Liver (tissue), 9 donors: ENCODE results near the gene ENC1. TPM values are rescaled to one million over a fixed set of nuclear protein-coding genes. Genes with fewer than 3 reads are reported as not detected.

Experiments used
- DNase-seq: peaks from one replicate; pipeline ENCODE4 v3.0.0-alpha.2; 2017; ENCODE audit warnings: low spot score
- H3K27ac ChIP-seq, 2 donors: one replicate each; pipeline ENCODE4 v1.7.0; 2013; ENCODE audit warnings: inconsistent platforms in 2 of 2, low read length in 2 of 2, control low read depth in 1 of 2, low read depth in 1 of 2, mild to moderate bottlenecking in 1 of 2
- H3K27me3 ChIP-seq, 4 donors: one replicate each; pipeline versions ENCODE4 v1.6.1 to v1.7.0; 2013; ENCODE audit warnings: low read length in 3 of 4, inconsistent platforms in 1 of 4, mild to moderate bottlenecking in 1 of 4, moderate library complexity in 1 of 4; ENCODE audit not compliant: control insufficient read depth in 4 of 4, insufficient read depth in 4 of 4
- H3K36me3 ChIP-seq, 4 donors: one replicate each; pipeline versions ENCODE4 v1.6.1 to v1.7.0; 2013; ENCODE audit warnings: low read length in 3 of 4, mild to moderate bottlenecking in 3 of 4, low read depth in 1 of 4, moderate library complexity in 1 of 4; ENCODE audit not compliant: control insufficient read depth in 4 of 4, insufficient read depth in 3 of 4
- H3K4me1 ChIP-seq, 4 donors: one replicate each; pipeline versions ENCODE4 v1.6.1 to v1.7.0; 2013; ENCODE audit warnings: low read length in 3 of 4, mild to moderate bottlenecking in 3 of 4, moderate library complexity in 1 of 4; ENCODE audit not compliant: control insufficient read depth in 4 of 4, insufficient read depth in 4 of 4
- H3K4me3 ChIP-seq, 3 donors: one replicate each; pipeline versions ENCODE4 v1.6.1 to v1.7.0; 2013; ENCODE audit warnings: low read length in 3 of 3, control low read depth in 1 of 3, low read depth in 1 of 3, mild to moderate bottlenecking in 1 of 3
- H3K9ac ChIP-seq, 2 donors: one replicate each; pipeline ENCODE4 v1.7.0; 2013; ENCODE audit warnings: low read length in 2 of 2, mild to moderate bottlenecking in 2 of 2, moderate library complexity in 2 of 2, control low read depth in 1 of 2, low read depth in 1 of 2
- H3K9me3 ChIP-seq, 4 donors: one replicate each; pipeline versions ENCODE4 v1.6.1 to v1.7.0; 2013; ENCODE audit warnings: low read length in 3 of 4; ENCODE audit not compliant: control insufficient read depth in 4 of 4
- CTCF ChIP-seq: fragments of 150-350 bp; IDR thresholded peaks from 2 replicates; pipeline ENCODE4 v1.5.1; 2017; ENCODE audit warnings: improper control_type of control experiment, low read depth, low read length; ENCODE audit not compliant: missing input control
- EGR1 ChIP-seq, 2 donors: IDR thresholded peaks; 2 replicates each; pipeline ENCODE4 v1.6.1; 2016 to 2018; ENCODE audit warnings: antibody characterized with exemption in 2 of 2, low read depth in 2 of 2
- FOXA1 ChIP-seq: IDR thresholded peaks from 2 replicates; pipeline ENCODE4 v1.6.1; 2016; ENCODE audit warnings: antibody characterized with exemption
- FOXA2 ChIP-seq: IDR thresholded peaks from 2 replicates; pipeline ENCODE4 v1.6.1; 2016; ENCODE audit warnings: antibody characterized with exemption
- GABPA ChIP-seq, 2 donors: IDR thresholded peaks in 1 of 2; conservative IDR thresholded peaks in 1 of 2; 2 replicates each; pipeline ENCODE4 v1.6.1; 2016; ENCODE audit warnings: antibody characterized with exemption in 2 of 2, mild to moderate bottlenecking in 1 of 2, moderate library complexity in 1 of 2
- HNF4A ChIP-seq, 2 donors: conservative IDR thresholded peaks; 2 replicates each; pipeline ENCODE4 v1.6.1; 2016; ENCODE audit warnings: antibody characterized with exemption in 2 of 2, mild to moderate bottlenecking in 2 of 2
- HNF4G ChIP-seq: IDR thresholded peaks from 2 replicates; pipeline ENCODE4 v1.6.1; 2016; ENCODE audit warnings: antibody characterized with exemption
- JUND ChIP-seq, 2 donors: IDR thresholded peaks; 2 replicates each; pipeline ENCODE4 v1.6.1; 2016; ENCODE audit warnings: antibody characterized with exemption in 2 of 2
- NR2F2 ChIP-seq: IDR thresholded peaks from 2 replicates; pipeline ENCODE4 v1.6.1; 2016; ENCODE audit warnings: antibody characterized with exemption
- RAD21 ChIP-seq, 2 donors: IDR thresholded peaks; 2 replicates each; pipeline ENCODE4 v1.6.1; 2016; ENCODE audit warnings: antibody characterized with exemption in 2 of 2, mild to moderate bottlenecking in 2 of 2
- RXRA ChIP-seq, 2 donors: IDR thresholded peaks; 2 replicates each; pipeline ENCODE4 v1.6.1; 2017 to 2018; ENCODE audit warnings: antibody characterized with exemption in 2 of 2, mild to moderate bottlenecking in 1 of 2
- SP1 ChIP-seq: IDR thresholded peaks from 2 replicates; pipeline ENCODE4 v1.6.1; 2018; ENCODE audit warnings: antibody characterized with exemption, mild to moderate bottlenecking
- TAF1 ChIP-seq: conservative IDR thresholded peaks from 2 replicates; pipeline ENCODE4 v1.6.1; 2016; ENCODE audit warnings: antibody characterized with exemption, mild to moderate bottlenecking
- YY1 ChIP-seq: IDR thresholded peaks from 2 replicates; pipeline ENCODE4 v1.6.1; 2016; ENCODE audit warnings: antibody characterized with exemption, mild to moderate bottlenecking
- ZBTB33 ChIP-seq: IDR thresholded peaks from 2 replicates; pipeline ENCODE4 v1.6.1; 2016; ENCODE audit warnings: antibody characterized with exemption
- WGBS: extraction: QIAGEN DNeasy Blood & Tissue Kit; methylation state at CpG from one replicate; pipeline ENCODE4 v1.1.7; 2013; 5-methylcytosine and 5-hydroxymethylcytosine counted together
- polyA plus RNA-seq, 2 donors: library from polyadenylated mRNA; stranded (reverse) in 1 of 2; unstranded in 1 of 2; fragments of 200-250 nt in 1 of 2; fragments of >200 nt in 1 of 2; fragmentation: Nextera tagmentation in 1 of 2; extraction: Ambion mirVana in 1 of 2; gene quantifications; one replicate each; pipeline versions ENCODE4 v1.2.1 to v1.2.3, GENCODE V29; 2013 to 2015
- total RNA-seq, 2 donors: library from RNA; depleted of rRNA; stranded (reverse); fragments of >200 nt; gene quantifications; one replicate each; pipeline ENCODE4 v1.2.3, GENCODE V29; 2014
- TF ChIP-seq, protein P1 (sequence below): IDR thresholded peaks from 2 replicates; pipeline ENCODE4 v1.6.1; 2016; ENCODE audit warnings: antibody characterized with exemption
- TF ChIP-seq, protein P2 (sequence below): IDR thresholded peaks from 2 replicates; pipeline ENCODE4 v1.6.1; 2016; ENCODE audit warnings: antibody characterized with exemption
- donor health status: healthy.
- donor health status: healthy.
- donor health status: healthy.
- donor health status: healthy.
- donor health status: healthy.

ENC1 gene
- total and polyA plus RNA-seq, 4 donors = 5.7 to 34.4 (median 13.8) TPM

- H3K4me3 ChIP-seq = no peak overlapping the region
- WGBS = 45% methylated on average over 1 of the region's 1 CpG
- no peak for DNase-seq
- no peaks in the 10 kb centered on the region for H3K9me3 ChIP-seq
- no peak for TF ChIP-seq HNF4A (conservative IDR thresholded peaks at IDR 0.05)
- no peak for TF ChIP-seq ZBTB33
- TF ChIP-seq FOXA2 = no peak
- TF ChIP-seq, protein P1, sequence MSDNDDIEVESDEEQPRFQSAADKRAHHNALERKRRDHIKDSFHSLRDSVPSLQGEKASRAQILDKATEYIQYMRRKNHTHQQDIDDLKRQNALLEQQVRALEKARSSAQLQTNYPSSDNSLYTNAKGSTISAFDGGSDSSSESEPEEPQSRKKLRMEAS = no peak
- peaks cover 0 to 4% (median 0%) of the 10 kb centered on the region in 4 donors for H3K4me1 ChIP-seq
- H3K27ac ChIP-seq = no peak overlapping the region
- no peak overlapping the region for H3K9ac ChIP-seq
- no peaks in the 10 kb centered on the region for H3K27me3 ChIP-seq
- H3K36me3 ChIP-seq = no peaks in the 10 kb centered on the region
Observed at GRCh38 chr5:74649421-74649973, 9.0 kb upstream of the ENC1 start.

GRCh38 chr5:74648835-74649293 is 8.3 kb upstream of the ENC1 start:
- no peak overlapping the region for H3K9ac ChIP-seq
- DNase-seq = no peak

DNA sequence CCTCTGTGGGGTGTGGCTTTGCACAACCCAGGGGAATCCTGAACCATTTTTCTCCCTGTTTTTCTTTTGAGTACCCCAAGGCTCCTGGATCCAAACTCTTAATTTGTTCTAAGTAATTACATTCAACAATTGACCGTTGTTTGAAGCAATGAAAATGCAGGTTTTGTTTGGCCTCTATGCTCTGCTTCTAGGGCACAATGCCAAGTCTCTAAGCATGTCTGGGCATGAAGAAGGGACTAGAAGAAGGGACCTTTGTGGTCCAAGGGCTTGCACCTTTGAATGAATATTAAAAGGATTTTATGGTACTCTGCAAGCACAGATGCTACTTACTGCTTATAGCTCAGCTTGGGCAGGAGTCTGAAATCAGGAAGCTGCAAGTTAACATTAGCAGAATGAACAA is 6.6 kb upstream of the ENC1 start:
- Histone ChIP-seq H3K36me3 (no peaks in the 10 kb centered on the region), H3K4me3 (no peak overlapping the region), H3K9me3 (no peaks in the 10 kb centered on the region), H3K4me1 (peaks cover 0 to 8% (median 2%) of the 10 kb centered on the region in 4 donors), H3K27ac (no peak overlapping the region), H3K9ac (no peak overlapping the region), H3K27me3 (no peaks in the 10 kb centered on the region)
- 76% methylated on average over 1 of the region's 1 CpG for WGBS
- TF ChIP-seq HNF4A (conservative IDR thresholded peaks at IDR 0.05) (no peak), EGR1 (IDR thresholded peaks at IDR 0.05; ENCODE audit: low read depth in 2 of 2) (no peak), GABPA (IDR thresholded peaks at IDR 0.05 in 1 of 2, conservative IDR thresholded peaks at IDR 0.05 in 1 of 2) (no peak), YY1 (no peak), FOXA2 (no peak), FOXA1 (no peak), SP1 (no peak), CTCF (no peak), TAF1 (no peak), RXRA (IDR thresholded peaks at IDR 0.05) (no peak), NR2F2 (no peak), HNF4G (no peak), JUND (IDR thresholded peaks at IDR 0.05) (no peak)
- TF ChIP-seq, protein P2, sequence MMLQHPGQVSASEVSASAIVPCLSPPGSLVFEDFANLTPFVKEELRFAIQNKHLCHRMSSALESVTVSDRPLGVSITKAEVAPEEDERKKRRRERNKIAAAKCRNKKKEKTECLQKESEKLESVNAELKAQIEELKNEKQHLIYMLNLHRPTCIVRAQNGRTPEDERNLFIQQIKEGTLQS = no peak
- TF ChIP-seq, protein P1 = no peak
- DNase-seq = no peak

More at GRCh38 chr5:74648835-74649293, 8.3 kb upstream of the ENC1 start:
- Histone ChIP-seq H3K4me3 (no peak overlapping the region), H3K27ac (no peak overlapping the region), H3K36me3 (no peaks in the 10 kb centered on the region), H3K4me1 (peaks cover 0 to 4% (median 0%) of the 10 kb centered on the region in 4 donors), H3K9me3 (no peaks in the 10 kb centered on the region), H3K27me3 (no peaks in the 10 kb centered on the region)
- WGBS = 7% methylated on average over 6 of the region's 6 CpGs
- TF ChIP-seq FOXA2 = peak; percentile 8
- TF ChIP-seq FOXA1 = no peak
- TF ChIP-seq, protein P1 = no peak
- peak; percentile 97 to 98 for TF ChIP-seq RAD21 (IDR thresholded peaks at IDR 0.05)
- TF ChIP-seq CTCF = peak; percentile 72
